GM20431 (cell line): ENCODE results near the gene ZNF460.

ENCODE experiments used
- in situ Hi-C: fragments of 300-500 bp; cut with MseI, MboI; formaldehyde crosslinking; loops from one replicate; pipeline ENCODE4 v1.15.0; 2020; ENCODE audit warnings: low sequenced_read_pairs; ENCODE audit not compliant: unreplicated experiment

Gene ZNF460

DNA sequence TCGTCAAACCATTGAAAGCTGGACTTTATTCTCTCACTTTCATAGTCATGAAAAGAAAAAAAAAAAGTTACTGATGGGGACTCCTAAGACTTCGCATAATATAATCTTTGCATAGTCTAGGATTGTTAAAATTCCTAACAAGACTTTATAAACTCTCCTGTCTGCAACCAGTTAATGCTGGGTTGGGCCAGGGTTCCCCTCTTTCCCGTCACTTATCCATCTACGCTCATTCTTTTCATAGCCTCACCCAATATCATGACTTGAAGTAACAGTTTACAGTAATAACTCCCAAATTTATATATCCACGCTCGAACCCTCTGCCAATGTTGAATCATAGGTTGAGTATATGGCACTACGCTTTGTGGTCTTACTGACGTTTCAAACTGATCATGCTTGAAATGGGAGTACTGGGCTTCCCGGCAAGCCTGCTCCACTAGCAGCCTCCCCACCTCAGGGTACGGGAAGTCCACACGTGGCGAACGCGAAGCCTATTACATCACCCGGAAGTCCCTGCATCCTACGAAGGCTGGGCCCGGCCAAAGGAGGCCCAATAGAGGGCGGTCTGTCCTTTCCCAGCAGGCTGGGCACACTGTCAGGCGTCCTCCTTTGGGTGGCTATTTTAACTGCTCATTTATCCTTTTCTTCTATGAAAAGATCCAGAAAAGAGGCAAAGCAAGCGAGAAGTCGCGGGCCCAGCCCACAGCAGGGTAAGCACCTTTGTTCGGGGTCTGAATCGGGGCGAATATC is 694 bp upstream of the ZNF460 start:
- in situ Hi-C loops = no loop called here

DNA sequence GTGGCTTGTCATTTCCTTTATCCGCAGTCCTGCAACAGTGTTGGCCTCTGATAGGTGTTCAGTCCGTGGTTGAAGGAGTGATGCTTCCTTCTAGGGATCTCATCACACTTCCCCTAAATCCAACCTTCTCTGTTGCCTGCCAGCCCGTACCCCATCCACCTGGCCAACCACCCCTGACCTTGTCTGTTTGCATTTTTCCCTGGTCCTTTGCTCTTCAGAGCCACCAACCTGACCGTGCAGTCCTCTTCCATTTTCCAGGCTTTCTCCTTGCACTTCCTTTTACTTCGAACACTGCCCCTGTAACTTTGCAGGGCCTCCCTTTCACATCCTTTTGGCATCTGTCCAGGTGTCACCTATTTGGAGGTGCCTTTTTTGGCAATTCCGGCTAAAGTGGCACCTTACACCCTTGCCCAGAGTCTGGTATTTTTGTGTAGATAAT is 696 bp downstream of the ZNF460 start:
- in situ Hi-C loops = no loop called here

DNA sequence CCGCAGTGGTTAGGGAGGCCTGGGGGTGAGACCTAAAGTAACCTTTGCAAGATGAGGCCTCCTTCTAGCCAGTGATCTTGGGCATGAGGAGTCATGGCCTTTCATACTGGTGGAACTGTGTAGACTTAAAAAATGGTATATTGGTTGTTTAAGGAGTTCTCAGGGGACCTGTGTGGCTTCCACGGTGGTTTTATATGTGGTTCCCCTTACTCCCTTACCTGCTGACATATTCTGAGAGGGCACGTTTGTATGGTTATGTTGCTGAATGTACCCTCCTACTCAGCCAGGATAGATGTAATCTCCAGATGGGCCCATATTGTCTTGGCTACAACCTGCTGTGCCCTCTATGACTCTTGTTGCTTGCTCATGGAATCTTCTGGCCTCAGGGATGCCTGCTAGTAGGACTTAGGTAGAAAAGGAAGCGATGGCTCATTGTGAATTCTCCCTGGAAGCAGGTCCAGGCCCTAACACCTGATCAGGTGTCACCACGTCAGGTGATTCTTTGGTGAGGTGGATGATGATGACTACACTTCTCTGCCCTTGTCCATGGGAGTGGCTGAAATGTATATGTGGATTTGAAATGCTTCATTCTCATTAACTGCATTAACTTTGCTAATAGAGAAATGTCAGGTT is 1.8 kb downstream of the ZNF460 start:
- in situ Hi-C loops = no loop called here

DNA sequence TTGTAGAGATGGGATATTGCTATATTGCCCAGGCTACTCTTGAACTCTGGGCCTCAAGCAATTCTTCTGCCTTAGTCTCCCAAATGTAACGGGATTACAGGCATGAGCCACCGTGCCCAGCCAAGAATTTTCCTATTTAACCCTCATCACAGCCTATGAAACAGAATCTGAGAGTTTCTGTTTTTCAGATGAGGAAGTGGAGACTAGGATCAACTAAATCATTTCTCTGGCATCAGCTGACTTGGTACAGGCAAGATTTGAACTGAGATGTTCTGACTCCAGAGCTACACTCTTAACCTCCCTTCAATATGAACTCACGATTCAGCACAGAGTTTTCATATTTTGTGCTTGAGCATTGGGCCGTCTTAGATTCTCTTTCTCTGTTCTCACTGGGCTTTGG is 8.1 kb downstream of the ZNF460 start:
- in situ Hi-C loops = no loop called here

DNA sequence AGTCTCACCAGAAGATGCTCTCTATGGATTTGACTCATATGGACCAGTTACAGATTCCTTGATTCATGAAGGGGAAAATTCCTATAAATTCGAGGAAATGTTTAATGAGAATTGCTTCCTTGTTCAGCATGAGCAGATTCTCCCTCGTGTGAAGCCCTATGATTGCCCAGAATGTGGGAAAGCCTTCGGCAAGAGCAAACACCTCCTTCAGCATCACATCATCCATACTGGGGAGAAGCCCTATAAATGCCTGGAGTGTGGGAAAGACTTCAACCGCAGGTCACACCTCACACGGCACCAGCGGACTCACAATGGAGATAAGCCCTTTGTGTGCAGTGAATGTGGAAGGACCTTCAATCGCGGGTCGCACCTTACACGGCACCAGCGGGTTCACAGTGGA is 10.7 kb downstream of the ZNF460 start:
- in situ Hi-C loops = no loop called here

DNA sequence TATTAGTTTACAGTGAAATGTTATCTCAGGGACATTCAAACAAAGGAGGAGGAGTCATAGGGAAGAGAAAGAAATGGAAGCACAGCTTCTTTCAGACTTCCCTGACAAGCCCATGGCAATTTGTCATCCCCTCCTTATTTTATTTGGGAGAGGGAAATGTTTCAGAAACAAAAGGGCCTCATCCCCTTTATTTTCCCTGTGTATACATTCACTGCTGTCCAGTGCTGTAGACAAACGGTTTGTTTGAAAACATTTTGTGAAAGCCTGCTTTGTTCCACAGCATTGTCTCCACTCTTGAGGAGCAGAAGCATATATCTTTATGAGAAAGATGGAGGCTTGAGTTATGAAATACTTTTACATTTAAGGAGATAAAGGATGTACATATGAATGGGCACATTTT is 12.3 kb downstream of the ZNF460 start:
- in situ Hi-C loops = no loop called here

DNA sequence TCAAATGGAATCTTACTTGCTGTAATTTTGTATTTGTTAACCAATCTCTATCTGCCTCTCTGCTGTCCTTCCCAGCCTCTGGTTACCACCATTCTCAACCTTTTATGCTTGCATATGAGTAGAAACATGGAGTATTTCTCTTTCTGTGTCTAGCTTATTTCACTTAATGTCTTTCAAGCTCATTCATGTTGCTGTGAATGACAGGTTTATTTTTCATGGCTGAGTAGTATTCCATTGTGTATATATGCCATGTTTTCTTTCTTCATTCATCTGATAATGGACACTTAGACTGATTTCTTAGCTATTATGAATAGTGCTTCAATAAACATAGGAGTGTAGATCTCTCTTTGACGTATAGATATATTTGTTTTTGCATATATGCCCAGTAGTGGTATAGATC is 13.4 kb downstream of the ZNF460 start:
- in situ Hi-C loops = no loop called here

DNA sequence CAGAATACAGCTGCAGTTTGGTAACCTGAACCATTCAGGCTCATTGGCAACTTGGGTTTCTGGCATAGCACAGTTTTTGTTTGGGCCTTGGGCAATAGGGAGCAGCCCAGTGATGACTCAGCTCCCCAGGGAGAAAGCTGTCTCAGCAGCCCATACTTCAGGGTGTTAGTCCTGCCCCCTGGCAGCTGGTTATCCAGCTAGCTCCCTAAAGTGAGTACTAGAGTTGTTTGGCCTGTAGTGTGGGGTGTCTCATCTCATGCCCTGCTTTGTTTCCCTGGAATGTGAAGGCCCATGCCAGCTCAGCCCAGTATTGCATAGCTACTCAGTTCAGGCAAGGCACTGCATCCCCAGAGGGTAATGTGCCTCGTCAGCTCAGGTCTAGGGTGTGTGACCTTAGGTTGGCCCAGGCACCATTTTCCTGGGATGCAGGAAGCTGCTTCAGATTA is 21.8 kb downstream of the ZNF460 start:
- in situ Hi-C loops = no loop called here

DNA sequence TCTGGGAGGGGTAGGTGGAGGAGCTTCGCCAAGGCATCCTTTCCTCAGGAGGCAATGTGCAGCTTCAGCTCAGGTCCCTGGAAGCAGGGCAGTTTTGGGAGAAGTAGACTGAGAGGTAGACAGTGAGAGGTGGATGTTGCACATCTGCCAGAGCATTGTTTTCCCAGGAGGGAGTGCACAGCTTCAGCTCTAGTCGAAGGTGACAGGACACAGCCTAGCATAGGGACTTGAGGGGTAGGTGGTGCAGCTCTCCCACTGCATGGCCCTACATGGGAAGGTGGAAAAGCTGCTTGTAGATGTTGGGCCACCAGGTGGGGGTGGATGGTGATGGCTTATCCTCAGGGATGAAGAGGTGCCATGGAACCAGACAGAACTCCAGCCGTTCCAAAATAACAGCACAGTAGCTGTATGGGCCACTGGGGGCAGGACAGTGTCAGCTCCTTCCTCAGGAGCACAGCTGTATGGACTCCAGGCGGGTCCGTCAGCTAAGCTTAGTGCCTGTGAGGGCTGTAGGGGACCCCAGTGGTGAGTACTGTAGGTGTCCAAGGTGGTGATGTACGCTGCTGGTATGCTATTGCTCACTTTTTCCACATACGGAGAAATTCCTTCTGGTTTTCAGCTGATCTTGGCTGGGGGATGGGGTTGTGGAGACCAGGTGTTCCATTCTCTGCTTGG is 22.6 kb downstream of the ZNF460 start:
- in situ Hi-C loops = no loop called here

DNA sequence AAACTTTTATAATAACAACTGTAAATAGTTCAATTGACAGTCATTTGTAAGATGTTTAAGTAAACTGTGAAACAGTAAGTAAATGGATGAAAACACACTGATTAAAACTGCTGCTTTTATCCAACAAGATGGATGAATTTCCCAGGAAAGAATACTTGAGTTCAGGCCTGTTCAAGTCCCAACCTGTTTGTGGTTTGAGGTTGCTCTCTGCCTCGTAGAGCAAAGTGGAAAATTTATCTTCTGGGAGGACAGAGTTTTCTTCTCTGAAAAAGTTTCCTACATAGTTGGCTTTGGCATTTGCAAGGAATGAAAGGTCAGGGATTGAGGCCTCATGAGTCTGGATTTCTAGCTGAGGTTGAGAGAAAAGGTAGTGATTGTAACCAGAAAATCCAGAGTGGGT is 24.8 kb downstream of the ZNF460 start:
- in situ Hi-C loops = no loop called here

DNA sequence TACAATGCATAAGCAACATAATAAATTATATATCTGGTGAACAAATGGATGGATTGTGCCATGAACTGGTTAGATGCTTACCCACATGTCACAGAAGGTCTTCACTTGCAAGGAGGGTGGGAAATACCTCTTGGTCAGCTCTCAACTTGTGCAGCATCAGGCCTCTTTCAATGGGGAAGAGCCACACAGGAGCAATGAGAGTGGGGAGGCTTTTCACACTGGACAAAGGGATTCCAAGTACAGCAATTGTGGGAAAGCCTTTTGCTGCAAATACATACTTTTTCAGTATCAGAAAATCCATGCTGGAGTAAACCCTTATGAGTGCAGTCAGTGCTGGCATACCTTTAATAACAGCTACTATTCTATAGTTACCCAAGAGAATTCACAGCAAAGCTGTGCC is 28.2 kb downstream of the ZNF460 start:
- in situ Hi-C loops = no loop called here

DNA sequence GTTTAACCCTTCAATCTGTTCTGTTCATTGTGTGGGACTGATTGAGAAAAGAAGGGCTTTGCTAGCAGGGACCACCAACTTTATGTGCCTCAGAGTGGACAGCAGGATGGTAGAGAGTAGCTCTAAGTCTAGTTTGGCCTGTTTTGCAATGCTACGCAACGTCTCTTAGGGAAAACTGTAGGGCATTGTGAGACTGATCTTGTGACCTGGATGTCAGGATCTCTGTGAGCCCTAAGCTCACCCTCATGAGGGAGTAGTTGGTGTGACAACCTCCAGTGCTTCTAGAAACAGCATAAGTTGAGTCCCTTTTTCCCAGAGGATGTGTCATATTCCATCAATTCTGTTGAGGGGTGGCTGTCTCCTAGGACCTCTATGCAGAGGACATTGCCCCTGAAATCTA is 30.5 kb downstream of the ZNF460 start:
- in situ Hi-C loops = no loop called here

DNA sequence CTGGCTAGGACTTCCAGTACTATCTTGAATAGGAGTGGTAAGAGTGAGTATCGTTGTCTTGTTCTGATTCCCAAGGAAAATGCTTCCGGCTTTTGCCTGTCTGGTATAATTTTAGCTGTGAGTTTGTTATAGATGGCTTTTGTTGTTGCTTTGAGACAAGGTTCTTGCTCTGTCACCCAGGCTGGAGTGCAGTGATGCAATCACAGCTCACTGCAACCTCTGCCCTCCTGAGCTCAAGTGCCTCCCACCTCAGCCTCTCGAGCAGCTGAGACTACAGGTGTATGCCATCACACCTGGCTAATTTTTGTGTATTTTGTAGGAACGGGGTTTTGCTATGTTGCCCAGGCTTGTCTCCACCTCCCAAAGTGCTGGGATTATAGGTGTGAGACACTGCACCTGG is 33.9 kb downstream of the ZNF460 start:
- in situ Hi-C loops = no loop called here

DNA sequence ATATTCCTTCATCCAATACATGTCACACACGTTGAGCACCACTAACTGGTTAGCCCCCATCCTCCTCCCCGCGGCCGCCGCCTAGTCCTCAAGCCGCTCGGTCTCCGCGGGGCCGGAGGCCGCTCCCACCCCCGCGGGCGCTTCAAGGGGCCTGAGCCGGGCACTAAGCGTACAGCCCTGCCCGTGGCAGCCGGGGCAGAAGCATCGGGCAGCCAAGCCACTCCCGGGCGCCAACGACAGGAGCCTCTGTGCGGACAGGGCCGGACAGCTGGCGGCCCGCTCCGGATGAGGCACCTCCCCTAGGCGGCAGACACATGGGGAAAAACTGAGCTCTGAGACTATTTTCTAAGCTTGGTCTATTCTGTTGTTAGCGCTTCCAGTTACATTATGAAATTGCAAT is 37.2 kb downstream of the ZNF460 start:
- in situ Hi-C loops = no loop called here

DNA sequence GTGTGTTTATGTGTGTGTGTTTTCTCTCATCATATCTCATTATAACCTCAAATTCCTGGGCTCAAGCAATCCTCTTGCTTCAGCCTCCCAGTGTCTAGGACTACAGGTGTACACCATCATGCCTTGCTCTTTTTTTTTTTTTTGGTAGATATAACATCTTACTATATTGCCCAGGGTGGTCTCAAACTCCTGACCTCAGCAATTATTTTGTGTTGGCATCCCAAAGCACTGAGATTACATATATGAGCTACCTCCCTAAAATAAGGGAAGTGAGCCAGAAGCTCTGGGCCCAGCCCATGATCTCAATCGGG is 39.5 kb downstream of the ZNF460 start:
- in situ Hi-C loops = no loop called here

DNA sequence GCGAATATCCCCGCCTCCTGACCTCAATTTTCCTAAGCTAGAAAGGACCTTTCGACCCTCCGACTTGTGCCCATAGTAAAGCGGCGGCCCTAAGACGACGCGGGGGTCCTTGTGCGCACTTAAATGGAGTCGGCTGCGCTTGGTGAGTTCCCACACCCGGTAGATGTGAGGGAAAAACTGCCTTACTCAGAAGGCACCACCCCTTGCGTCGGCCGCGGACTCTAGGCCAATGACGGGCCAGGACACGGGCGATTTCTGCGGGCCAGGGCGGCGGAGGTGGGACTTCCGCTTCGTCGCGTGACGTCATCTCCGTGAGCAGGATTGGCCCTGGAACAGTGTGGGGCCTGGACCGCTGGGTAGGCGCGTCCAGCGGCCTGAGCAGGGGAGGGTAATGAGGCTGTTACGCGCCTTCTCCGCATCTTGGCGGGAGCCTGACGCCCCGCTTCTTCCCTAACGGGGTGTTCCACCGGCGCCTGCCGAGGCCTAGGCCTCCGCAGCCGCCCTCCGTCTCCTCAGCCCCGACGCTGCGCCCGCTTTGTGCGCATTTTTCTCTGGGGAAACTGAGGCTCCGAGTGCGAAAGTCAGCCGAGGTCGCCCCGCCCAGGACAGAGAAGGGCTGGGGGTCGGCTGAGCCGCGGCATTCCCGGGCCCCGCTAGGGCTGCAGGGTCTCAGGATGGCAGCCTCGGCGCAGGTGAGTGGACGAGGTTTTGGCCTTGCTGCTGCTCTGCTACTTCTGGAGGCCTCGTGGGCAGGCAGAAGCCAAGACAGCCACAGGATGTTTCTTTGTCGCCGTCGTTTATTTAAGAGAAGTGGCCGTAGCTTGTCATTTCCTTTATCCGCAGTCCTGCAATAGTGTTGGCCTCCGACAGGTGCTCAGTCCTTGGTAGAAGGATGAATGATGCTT is 40.1 kb downstream of the ZNF460 start, which contains the start of gene ZNF543:
Gene ZNF543 (plus strand): TSS at position 293 of the 905 bp plus-strand sequence. CDS start 382 bp downstream, at position 675.
- in situ Hi-C loops = no loop called here

DNA sequence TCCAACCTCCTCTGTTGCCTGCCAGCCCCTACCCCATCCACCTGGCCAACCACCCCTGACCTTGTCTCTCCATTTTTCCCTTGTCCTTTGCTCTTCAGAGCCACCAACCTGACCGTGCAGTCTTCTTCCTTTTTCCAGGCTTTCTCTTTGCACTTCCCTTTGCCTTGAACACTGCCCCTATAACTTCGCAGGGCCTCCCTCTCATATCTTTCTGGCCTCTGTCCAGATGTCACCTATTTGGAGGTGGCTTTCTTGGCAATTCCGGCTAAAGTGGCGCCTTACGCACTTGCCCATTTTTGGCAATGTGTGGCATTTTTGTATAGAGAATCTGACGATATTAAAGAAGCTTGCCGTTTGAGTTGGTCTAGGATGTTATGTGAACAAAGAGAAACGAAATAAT is 40.8 kb downstream of the ZNF460 start:
- in situ Hi-C loops = no loop called here

DNA sequence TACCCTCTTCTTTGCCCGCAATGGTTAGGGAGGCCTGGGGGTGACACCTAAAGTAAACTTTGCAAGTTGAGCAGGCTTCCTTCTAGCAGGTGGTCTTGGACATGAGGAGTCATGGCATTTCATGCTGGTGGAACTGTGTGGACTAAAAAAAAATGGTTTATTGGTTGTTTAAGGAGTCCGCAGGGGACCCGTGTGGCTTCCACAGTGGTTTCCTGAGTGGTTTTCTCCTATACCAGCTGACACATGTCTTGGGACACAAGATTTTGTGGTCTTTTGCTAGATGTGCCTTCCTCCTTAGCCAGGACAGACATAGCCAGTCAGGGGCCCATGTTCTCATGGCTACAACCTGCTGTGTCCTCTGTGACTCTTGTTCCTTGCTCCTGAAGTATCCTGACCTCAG is 41.5 kb downstream of the ZNF460 start:
- in situ Hi-C loops = no loop called here

DNA sequence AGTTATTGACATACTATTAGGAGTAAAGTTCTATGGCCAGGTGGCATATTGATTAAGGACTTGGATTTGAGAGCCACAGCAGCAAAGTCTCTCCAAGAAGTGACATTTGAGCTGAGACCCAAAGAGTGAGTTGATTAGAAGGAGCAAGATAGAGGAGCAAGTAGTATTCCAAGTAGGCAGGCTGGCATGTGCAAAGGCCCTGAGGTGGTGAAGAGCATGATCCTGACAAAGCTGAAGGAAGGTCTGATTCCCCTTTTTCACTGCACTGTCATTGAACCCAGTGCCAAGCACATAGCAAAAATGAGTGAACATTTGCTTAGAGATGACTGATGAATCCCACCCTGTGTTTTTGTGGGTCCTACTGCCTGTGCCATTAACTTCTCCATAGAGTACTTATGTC is 44.7 kb downstream of the ZNF460 start:
- in situ Hi-C loops = no loop called here

DNA sequence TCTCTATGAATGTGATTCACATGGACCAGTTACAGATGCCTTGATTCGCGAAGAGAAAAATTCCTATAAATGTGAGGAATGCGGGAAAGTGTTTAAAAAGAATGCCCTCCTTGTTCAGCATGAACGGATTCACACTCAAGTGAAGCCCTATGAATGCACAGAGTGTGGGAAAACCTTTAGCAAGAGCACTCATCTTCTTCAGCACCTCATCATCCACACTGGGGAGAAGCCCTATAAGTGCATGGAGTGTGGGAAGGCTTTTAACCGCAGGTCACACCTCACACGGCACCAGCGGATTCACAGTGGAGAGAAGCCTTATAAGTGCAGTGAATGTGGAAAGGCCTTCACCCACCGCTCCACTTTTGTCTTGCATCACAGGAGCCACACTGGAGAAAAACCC is 47.7 kb downstream of the ZNF460 start:
- in situ Hi-C loops = no loop called here
